Loucy (cell line): ENCODE data around the gene ADARB1.

ENCODE experiments used
- EZH2phosphoT487 ChIP-seq: fragments of 200-600 bp; IDR thresholded peaks from 2 replicates; pipeline ENCODE4 v1.6.1; 2018; ENCODE audit warnings: antibody characterized with exemption, mild to moderate bottlenecking, moderate library complexity, borderline replicate concordance
- TF ChIP-seq, protein P1 (sequence below): fragments of 200-600 bp; sonication (generic); conservative IDR thresholded peaks from 2 replicates; pipeline ENCODE4 v1.5.1; 2014; ENCODE audit warnings: mild to moderate bottlenecking, antibody characterized with exemption, low read length

DNA sequence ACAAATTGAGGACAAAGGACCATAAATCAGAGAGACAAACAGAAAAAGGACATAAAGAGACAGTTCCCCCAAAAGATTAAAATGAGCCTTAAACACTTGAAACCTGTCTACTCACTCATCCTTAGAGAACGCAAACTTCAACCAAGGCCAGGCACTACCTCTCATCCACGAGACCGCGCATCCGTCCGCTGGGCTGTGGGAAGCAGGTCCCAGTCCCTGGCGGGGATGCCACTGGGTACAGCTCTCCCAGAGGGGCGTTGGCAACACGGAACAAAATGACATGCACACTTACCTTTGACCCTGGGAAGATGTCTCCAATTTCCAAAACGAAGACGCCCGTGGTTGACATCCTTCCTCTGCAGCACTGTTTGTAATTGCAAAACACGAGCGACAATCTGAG is 16.5 kb upstream of the ADARB1 start:
- TF ChIP-seq, protein P1, sequence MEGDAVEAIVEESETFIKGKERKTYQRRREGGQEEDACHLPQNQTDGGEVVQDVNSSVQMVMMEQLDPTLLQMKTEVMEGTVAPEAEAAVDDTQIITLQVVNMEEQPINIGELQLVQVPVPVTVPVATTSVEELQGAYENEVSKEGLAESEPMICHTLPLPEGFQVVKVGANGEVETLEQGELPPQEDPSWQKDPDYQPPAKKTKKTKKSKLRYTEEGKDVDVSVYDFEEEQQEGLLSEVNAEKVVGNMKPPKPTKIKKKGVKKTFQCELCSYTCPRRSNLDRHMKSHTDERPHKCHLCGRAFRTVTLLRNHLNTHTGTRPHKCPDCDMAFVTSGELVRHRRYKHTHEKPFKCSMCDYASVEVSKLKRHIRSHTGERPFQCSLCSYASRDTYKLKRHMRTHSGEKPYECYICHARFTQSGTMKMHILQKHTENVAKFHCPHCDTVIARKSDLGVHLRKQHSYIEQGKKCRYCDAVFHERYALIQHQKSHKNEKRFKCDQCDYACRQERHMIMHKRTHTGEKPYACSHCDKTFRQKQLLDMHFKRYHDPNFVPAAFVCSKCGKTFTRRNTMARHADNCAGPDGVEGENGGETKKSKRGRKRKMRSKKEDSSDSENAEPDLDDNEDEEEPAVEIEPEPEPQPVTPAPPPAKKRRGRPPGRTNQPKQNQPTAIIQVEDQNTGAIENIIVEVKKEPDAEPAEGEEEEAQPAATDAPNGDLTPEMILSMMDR = no peak
- no peak for TF ChIP-seq EZH2phosphoT487
